ENCODE data around the gene WNT8B.

- TF ChIP-seq CTCF (conservative IDR thresholded peaks at IDR 0.05; ENCODE audit: low read depth, low read length) (no peak), EZH2 (IDR thresholded peaks at IDR 0.05; ENCODE audit: low read length, unreplicated experiment) (no peak)
These were observed 26.6 kb downstream of the WNT8B start for GRCh38 chr10:100489396-100489795.

Measured in PC-3 (cell line).